ENCODE data around the gene ULK3.

Gene ULK3

DNA sequence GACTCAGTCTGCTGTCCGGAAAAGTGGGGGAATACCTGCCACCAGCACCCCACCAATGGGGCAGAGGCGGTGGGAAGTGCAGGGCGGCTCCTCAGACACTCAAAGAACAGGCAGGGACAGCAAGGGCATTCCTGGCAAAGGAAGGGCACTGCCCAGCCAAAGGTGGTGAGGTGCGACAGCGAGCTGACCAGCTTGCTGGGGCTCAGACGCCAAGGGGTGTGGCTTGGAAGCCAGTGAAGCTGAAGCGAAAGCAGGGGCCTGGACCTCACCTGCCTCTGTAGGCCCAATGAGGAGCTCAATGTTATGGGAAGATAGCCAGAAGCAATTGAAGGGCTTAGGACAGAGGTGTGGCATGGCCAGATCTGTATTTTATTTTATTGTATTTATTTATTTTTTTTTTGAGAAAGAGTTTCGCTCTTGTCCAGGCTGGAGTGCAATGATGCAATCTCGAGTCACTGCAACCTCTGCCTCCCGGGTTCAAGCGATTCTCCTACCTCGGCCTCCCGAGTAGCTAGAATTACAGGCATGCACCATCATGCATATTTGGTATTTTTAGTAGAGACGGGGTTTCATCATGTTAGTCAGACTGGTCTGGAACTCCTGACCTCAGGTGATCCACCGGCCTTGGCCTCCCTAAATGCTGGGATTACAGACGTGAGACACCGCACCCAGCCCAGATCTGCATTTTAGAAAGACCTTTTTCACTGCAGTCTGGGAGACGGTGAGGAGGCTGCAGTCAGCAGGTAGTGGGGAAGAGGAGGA lies 34.7 kb downstream of the ULK3 start:
- no peak overlapping the region for H3K4me3 ChIP-seq (ENCODE audit: low read length)
- no peak for DNase-seq (ENCODE audit: low read depth, low spot score)

DNA sequence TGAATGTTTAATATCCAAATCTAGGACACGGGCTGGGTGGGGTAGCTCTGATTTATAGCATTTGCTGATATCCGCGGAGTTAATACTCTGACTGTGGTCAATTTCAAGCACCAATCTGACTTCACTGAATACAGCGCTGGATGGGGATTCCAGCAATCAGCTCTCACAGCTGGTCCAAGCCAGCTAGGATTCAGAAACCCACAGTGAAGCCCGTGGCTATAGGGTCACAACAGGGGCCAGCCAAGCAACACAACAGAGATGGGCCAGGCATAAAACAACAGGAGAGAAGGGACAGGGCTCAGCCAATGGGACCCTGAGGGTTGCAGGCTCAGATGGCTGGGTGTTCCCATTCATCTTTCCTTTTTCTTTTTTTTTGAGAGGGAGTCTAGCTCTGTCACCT lies 35.7 kb downstream of the ULK3 start:
- H3K4me3 ChIP-seq (ENCODE audit: low read length) = no peak overlapping the region
- no peak for DNase-seq (ENCODE audit: low read depth, low spot score)

GRCh38 chr15:74804935-74805334 lies 38.0 kb downstream of the ULK3 start:
- DNase-seq (ENCODE audit: low read depth, low spot score) = no peak
- H3K4me3 ChIP-seq (ENCODE audit: low read length) = no peak overlapping the region

DNA sequence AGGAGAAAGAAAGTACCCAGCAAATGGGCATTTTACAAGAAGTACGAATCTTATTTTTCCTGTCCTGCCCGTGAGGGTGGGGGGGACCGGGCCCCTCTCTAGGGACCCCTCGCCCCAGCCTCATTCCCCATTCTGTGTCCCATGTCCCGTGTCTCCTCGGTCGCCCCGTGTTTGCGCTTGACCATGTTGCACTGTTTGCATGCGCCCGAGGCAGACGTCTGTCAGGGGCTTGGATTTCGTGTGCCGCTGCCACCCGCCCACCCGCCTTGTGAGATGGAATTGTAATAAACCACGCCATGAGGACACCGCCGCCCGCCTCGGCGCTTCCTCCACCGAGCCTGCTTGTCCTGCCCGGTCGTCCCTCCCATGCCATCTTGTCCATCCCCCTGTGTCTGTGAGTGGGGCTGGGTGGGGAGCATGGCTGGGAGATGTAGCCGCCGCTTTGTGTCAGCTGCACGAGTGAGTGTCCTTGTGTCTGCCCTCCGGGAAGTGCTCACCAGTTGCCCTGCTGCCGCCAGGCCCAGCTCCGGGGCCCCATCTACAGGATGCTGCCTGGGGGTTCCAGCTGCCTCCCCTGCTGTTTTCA lies 40.0 kb downstream of the ULK3 start:
- DNase-seq (ENCODE audit: low read depth, low spot score) = no peak
- no peak overlapping the region for H3K4me3 ChIP-seq (ENCODE audit: low read length)

GRCh38 chr15:74802290-74802689 lies 40.7 kb downstream of the ULK3 start:
- DNase-seq (ENCODE audit: low read depth, low spot score) = no peak
- no peak overlapping the region for H3K4me3 ChIP-seq (ENCODE audit: low read length)

- no peak overlapping the region for H3K4me3 ChIP-seq (ENCODE audit: low read length)
- no peak for DNase-seq (ENCODE audit: low read depth, low spot score)
These were observed 41.5 kb downstream of the ULK3 start for GRCh38 chr15:74801311-74801997.

DNA sequence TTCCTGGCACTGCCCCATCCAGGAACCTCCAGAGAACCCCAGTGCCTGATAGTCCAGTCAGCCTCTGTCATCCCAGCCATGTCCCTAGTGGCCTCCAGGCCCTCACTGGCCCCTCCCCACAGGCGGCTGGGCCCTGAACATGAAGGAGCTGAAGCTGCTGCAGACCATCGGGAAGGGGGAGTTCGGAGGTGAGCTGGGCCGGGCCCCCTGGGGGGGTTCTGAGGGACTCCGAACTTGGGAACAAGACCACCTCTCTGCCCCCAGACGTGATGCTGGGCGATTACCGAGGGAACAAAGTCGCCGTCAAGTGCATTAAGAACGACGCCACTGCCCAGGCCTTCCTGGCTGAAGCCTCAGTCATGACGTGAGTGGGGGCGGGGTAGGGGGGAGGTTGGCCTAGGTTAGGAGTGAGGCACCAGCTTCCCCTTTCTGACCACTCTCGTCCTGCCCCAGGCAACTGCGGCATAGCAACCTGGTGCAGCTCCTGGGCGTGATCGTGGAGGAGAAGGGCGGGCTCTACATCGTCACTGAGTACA lies 42.3 kb downstream of the ULK3 start:
- H3K4me3 ChIP-seq (ENCODE audit: low read length) = no peak overlapping the region
- DNase-seq (ENCODE audit: low read depth, low spot score) = no peak

DNA sequence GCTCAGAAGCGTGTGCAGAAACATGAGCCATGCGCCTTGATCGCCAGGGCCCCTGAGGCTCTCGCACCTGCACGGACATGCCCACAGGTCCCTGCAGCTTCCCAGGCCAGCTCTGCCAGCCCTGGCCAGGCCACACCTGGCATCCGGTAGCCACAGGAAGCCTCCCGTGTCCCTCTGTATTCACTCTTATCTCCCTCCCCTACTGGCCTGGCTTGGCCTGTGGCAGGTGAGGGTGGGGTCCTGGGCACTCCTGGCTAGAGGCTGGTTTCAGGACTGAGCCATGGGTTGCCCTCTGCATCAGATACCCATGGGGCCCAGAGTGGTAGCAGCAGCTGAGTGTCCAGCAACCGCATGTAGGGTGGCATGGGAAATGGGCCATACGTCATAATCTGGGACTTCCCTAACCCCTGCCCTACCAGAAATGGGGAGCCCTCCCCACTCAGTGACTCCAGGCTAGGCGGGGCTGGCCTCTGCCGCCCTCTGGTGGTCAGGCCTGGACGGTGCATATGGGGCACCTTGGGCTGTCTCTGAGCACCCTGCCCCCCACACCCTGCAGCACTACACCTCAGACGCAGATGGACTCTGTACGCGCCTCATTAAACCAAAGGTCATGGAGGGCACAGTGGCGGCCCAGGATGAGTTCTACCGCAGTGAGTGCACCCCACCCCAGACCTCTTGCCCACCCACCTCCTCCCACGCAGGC lies 42.9 kb downstream of the ULK3 start:
- DNase-seq (ENCODE audit: low read depth, low spot score) = no peak
- H3K4me3 ChIP-seq (ENCODE audit: low read length) = no peak overlapping the region

DNA sequence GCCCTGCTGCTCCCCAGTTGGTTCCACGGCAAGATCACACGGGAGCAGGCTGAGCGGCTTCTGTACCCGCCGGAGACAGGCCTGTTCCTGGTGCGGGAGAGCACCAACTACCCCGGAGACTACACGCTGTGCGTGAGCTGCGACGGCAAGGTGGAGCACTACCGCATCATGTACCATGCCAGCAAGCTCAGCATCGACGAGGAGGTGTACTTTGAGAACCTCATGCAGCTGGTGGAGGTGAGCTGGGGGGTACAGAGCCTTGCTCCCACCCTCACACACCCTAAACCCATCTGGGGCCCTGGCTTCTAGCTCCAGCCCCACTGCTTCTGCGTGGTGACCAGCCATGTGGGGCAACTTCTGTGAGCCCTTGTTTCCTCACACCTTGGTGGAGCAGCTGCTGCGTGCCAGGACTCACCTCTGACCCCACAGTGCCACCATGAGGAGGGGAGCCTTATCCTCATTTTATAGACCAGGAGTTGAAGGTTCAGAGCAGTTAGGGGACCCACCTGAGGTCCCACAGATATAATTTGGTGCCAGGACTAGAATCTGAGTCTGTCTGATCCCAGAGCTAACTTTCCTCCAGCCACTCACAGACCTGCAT lies 43.6 kb downstream of the ULK3 start:
- H3K4me3 ChIP-seq (ENCODE audit: low read length) = no peak overlapping the region
- no peak for DNase-seq (ENCODE audit: low read depth, low spot score)

- DNase-seq (ENCODE audit: low read depth, low spot score) = no peak
- H3K4me3 ChIP-seq (ENCODE audit: low read length) = no peak overlapping the region
These were observed 44.3 kb downstream of the ULK3 start for GRCh38 chr15:74798388-74799254.

DNA sequence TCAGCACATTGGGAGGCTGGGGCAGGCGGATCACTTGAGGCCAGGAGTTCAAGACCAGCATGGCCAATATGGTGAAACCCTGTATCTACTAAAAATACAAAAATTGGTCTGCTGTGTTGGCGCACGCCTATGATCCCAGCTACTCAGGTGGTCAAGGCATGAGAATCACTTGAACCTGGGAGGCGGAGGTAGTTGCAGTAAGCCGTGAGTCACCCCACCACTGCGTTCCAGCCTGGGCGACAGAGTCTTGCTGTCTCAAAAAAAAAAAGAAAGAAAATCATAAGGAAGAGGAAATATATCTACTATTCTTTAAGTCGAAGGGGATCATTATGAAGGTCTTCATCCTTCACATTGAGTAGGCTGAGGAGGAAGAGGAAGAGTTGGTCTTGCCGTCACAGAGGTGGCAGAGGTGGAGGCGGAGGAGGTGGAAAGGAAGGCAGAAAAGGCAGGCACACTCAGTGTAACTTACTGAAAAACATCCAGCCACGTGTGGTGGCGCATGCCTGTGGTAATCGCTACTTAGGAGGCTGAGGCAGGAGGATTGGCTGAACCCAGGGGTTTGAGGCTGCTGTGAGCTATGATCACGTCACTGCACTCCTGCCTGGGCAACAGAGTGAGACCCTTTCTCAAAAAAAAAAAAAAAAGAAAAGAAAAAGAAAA lies 46.9 kb downstream of the ULK3 start:
- no peak for DNase-seq (ENCODE audit: low read depth, low spot score)
- H3K4me3 ChIP-seq (ENCODE audit: low read length) = no peak overlapping the region

DNA sequence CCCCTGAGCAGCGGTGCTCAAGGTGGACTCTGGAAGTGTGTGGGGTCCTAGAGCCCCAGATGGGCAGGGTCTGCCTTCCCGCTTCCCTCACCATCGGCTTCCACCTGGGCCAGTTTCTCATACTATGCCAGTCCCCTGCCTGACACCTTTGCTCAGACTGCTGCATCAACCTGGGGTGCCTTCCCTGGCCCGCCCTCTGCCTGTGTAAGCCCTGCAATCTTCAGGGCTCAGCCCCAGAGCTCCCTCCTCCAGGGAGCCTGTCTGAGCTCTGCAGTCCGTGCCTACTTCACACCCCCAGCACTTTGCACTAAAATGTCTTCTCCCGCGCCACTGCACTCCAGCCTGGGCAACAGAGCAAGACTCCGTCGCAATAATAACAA lies 48.0 kb downstream of the ULK3 start:
- no peak overlapping the region for H3K4me3 ChIP-seq (ENCODE audit: low read length)
- no peak for DNase-seq (ENCODE audit: low read depth, low spot score)

- DNase-seq (ENCODE audit: low read depth, low spot score) = no peak
These were observed 48.5 kb downstream of the ULK3 start for GRCh38 chr15:74794248-74794969.

GRCh38 chr15:74793135-74794028 lies 49.6 kb downstream of the ULK3 start:
- no peak for DNase-seq (ENCODE audit: low read depth, low spot score)
- no peak overlapping the region for H3K4me3 ChIP-seq (ENCODE audit: low read length)

More at GRCh38 chr15:74794248-74794969, 48.5 kb downstream of the ULK3 start:
- H3K4me3 ChIP-seq (ENCODE audit: low read length) = no peak overlapping the region

GRCh38 chr15:74792227-74793016 lies 50.5 kb downstream of the ULK3 start:
- H3K4me3 ChIP-seq (ENCODE audit: low read length) = no peak overlapping the region
- DNase-seq (ENCODE audit: low read depth, low spot score) = no peak

- no peak for DNase-seq (ENCODE audit: low read depth, low spot score)
- no peak overlapping the region for H3K4me3 ChIP-seq (ENCODE audit: low read length)
These were observed 51.3 kb downstream of the ULK3 start for GRCh38 chr15:74791667-74792066.

All from Jurkat, Clone E6-1 (cell line).